Measurements from ENCODE around the gene BPI.

Gene BPI

DNA sequence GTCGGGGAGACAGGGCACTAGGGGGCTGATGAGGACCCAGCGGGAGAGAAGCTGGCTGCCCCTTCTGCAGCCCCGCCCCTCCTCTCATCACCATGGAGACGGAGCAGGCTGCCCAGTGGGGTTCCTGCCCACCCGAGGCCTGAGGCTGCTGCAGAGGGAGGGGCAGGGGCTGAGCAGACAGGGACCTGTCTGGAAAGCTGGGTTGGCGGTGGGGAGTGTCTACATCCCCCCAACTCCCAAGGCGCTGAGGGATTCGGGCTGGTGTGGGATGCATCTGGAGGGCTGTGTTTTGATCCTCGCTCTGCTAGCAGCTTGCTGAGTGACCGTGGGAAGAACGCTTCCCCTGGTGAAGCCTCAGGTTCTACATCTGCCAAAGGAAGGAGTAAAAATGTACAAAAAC lies 1.2 kb upstream of the BPI start:
- ChIA-PET POLR2A (no interaction called here), CTCF (interaction anchor here (0.9 to 1.2 kb wide), 3 partner anchors 16 to 266 kb away, joined by 3 read pairs; no protein-coding TSS in a partner anchor)
- peaks cover 14 to 39% (median 28%) of the 10 kb centered on the region in 4 experiments for H3K4me1 ChIP-seq (ENCODE audit: control extremely low read depth in 1 of 4, control insufficient read depth in 4 of 4, insufficient read depth in 4 of 4, low read length in 3 of 4)
- no peaks in the 10 kb centered on the region for H3K36me3 ChIP-seq (ENCODE audit: control insufficient read depth in 4 of 4, insufficient read depth in 4 of 4, low read length in 3 of 4)
- DNase-seq = no peak
- peaks cover 4 to 84% (median 39%) of the 10 kb centered on the region in 5 experiments for H3K27me3 ChIP-seq (replicated peaks in 2 of 5; ENCODE audit: control insufficient read depth in 4 of 5, insufficient read depth in 5 of 5, low read length in 4 of 5)
- no peak overlapping the region for H3K27ac ChIP-seq (ENCODE audit: insufficient read depth in 1 of 2, low read depth in 1 of 2, low read length in 2 of 2, poor library complexity in 1 of 2, severe bottlenecking in 2 of 2)
- H3K4me3 ChIP-seq (ENCODE audit: control insufficient read depth in 1 of 7, extremely low read depth in 1 of 7, insufficient read depth in 4 of 7, low read depth in 2 of 7, low read length in 6 of 7) = no peak overlapping the region
- 18% methylated on average over 8 of the region's 11 CpGs for WGBS (ENCODE audit: insufficient coverage)
- peaks cover 0 to 2% (median 0%) of the 10 kb centered on the region in 5 experiments for H3K9me3 ChIP-seq (ENCODE audit: control extremely low read depth in 1 of 5, control insufficient read depth in 4 of 5, insufficient read depth in 2 of 5, low read depth in 1 of 5, low read length in 4 of 5)

DNA sequence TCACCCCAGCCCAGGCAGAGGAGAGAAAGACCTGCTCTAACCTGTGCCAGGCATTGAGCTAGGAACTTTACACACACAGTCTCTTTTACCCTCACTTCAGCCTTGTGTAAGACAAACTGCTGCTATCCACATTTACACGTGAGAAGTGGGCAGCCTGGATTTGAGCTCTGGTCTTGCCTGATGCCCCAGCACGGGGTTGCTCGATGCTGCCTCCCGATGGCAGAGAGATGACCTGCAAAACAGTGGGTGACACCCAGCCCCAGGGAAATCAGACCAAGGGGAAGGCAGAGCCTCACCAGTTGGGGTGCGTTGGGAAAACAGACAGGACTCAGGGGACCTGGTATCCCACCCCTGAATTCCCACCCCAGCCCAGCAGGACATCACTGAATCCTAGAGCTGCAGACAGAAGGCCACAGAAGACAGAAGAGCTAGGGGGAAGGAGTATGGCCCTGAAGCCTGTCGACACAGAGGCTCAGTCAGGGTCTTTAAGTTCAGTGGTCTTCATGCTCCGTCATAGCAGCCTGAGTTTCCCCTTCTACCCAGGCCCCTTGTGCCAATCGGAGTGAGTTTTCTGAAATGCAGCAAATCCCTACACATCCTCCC lies 990 bp downstream of the BPI start:
- DNase-seq = peak; percentile 46 to 70 (median 69)
- POLR2A ChIA-PET = no interaction called here
- Histone ChIP-seq H3K27me3 (replicated peaks in 2 of 5; ENCODE audit: control insufficient read depth in 4 of 5, insufficient read depth in 5 of 5, low read length in 4 of 5) (peaks cover 4 to 85% (median 53%) of the 10 kb centered on the region in 5 experiments), H3K4me3 (ENCODE audit: control insufficient read depth in 1 of 7, extremely low read depth in 1 of 7, insufficient read depth in 4 of 7, low read depth in 2 of 7, low read length in 6 of 7) (no peak overlapping the region), H3K9me3 (ENCODE audit: control extremely low read depth in 1 of 5, control insufficient read depth in 4 of 5, insufficient read depth in 2 of 5, low read depth in 1 of 5, low read length in 4 of 5) (peaks cover 0 to 8% (median 3%) of the 10 kb centered on the region in 5 experiments), H3K27ac (ENCODE audit: insufficient read depth in 1 of 2, low read depth in 1 of 2, low read length in 2 of 2, poor library complexity in 1 of 2, severe bottlenecking in 2 of 2) (no peak overlapping the region), H3K4me1 (ENCODE audit: control extremely low read depth in 1 of 4, control insufficient read depth in 4 of 4, insufficient read depth in 4 of 4, low read length in 3 of 4) (peaks cover 10 to 34% (median 21%) of the 10 kb centered on the region in 4 experiments), H3K36me3 (ENCODE audit: control insufficient read depth in 4 of 4, insufficient read depth in 4 of 4, low read length in 3 of 4) (no peaks in the 10 kb centered on the region)
- CTCF ChIA-PET = interaction anchor here (0.7 to 2.0 kb wide), 10 partner anchors 9 to 247 kb away, joined by 3 to 8 read pairs (median 5); no protein-coding TSS in a partner anchor
- 45% methylated on average over 7 of the region's 8 CpGs for WGBS (ENCODE audit: insufficient coverage)

DNA sequence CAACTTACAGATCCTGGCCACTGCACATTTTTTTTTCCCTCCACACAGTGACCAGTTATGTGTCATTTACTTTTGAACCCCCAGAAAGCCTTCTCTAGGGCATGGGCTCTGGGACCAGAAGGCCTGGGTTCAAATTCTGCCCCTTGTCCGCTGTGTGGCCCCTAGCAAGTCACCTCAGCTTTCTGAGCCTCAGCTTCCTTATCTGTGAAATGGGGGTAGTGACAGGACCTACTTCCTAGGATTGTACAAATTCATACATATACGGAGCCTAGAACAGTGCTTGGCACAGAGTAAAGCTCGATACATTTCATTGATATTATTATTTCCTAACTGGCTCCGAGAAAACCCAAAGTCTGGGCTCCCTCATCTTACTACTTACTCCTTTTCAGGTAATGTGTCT lies 1.6 kb downstream of the BPI start:
- Histone ChIP-seq H3K4me3 (ENCODE audit: control insufficient read depth in 1 of 7, extremely low read depth in 1 of 7, insufficient read depth in 4 of 7, low read depth in 2 of 7, low read length in 6 of 7) (no peak overlapping the region), H3K27me3 (replicated peaks in 2 of 5; ENCODE audit: control insufficient read depth in 4 of 5, insufficient read depth in 5 of 5, low read length in 4 of 5) (peaks cover 4 to 85% (median 55%) of the 10 kb centered on the region in 5 experiments), H3K27ac (ENCODE audit: insufficient read depth in 1 of 2, low read depth in 1 of 2, low read length in 2 of 2, poor library complexity in 1 of 2, severe bottlenecking in 2 of 2) (no peak overlapping the region), H3K4me1 (ENCODE audit: control extremely low read depth in 1 of 4, control insufficient read depth in 4 of 4, insufficient read depth in 4 of 4, low read length in 3 of 4) (peaks cover 10 to 34% (median 21%) of the 10 kb centered on the region in 4 experiments), H3K9me3 (ENCODE audit: control extremely low read depth in 1 of 5, control insufficient read depth in 4 of 5, insufficient read depth in 2 of 5, low read depth in 1 of 5, low read length in 4 of 5) (peaks cover 0 to 8% (median 3%) of the 10 kb centered on the region in 5 experiments), H3K36me3 (ENCODE audit: control insufficient read depth in 4 of 4, insufficient read depth in 4 of 4, low read length in 3 of 4) (no peaks in the 10 kb centered on the region)
- POLR2A ChIA-PET = no interaction called here
- CTCF ChIA-PET = interaction anchor here (0.6 to 2.0 kb wide), 9 partner anchors 10 to 248 kb away, joined by 3 to 8 read pairs (median 4); no protein-coding TSS in a partner anchor
- no CpG with 5 or more reads among the region's 4 CpGs for WGBS (ENCODE audit: insufficient coverage)
- no peak for DNase-seq

DNA sequence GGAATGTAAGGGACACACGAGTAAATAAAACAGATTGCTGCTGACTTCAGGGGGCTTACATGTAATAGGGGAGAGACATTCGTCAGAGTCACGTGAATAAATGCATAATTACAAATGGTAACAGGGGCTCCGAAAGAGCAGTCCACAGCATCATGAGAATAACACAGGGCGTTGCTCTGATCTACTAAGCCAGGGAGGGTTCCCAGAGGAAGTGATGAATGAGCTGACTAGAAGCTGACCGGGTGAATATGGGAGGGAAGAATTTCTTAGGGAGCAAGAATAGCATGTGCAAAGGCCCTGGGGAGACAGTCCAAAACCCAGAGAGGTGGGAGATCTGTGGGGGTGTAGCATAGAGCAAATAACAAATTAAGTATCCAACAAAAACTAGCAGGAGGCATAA lies 2.4 kb downstream of the BPI start:
- ChIA-PET POLR2A (no interaction called here), CTCF (interaction anchor here (1.0 to 1.3 kb wide), 3 partner anchors 26 to 85 kb away, joined by 3 to 4 read pairs (median 3); no protein-coding TSS in a partner anchor)
- WGBS (ENCODE audit: insufficient coverage) = 89% methylated on average over 5 of the region's 6 CpGs
- no peak for DNase-seq
- H3K27ac ChIP-seq (ENCODE audit: insufficient read depth in 1 of 2, low read depth in 1 of 2, low read length in 2 of 2, poor library complexity in 1 of 2, severe bottlenecking in 2 of 2) = no peak overlapping the region
- peaks cover 10 to 34% (median 21%) of the 10 kb centered on the region in 4 experiments for H3K4me1 ChIP-seq (ENCODE audit: control extremely low read depth in 1 of 4, control insufficient read depth in 4 of 4, insufficient read depth in 4 of 4, low read length in 3 of 4)
- H3K9me3 ChIP-seq (ENCODE audit: control extremely low read depth in 1 of 5, control insufficient read depth in 4 of 5, insufficient read depth in 2 of 5, low read depth in 1 of 5, low read length in 4 of 5) = peaks cover 0 to 8% (median 3%) of the 10 kb centered on the region in 5 experiments
- H3K4me3 ChIP-seq (ENCODE audit: control insufficient read depth in 1 of 7, extremely low read depth in 1 of 7, insufficient read depth in 4 of 7, low read depth in 2 of 7, low read length in 6 of 7) = no peak overlapping the region
- H3K27me3 ChIP-seq (replicated peaks in 2 of 5; ENCODE audit: control insufficient read depth in 4 of 5, insufficient read depth in 5 of 5, low read length in 4 of 5) = peaks cover 4 to 86% (median 50%) of the 10 kb centered on the region in 5 experiments
- H3K36me3 ChIP-seq (ENCODE audit: control insufficient read depth in 4 of 4, insufficient read depth in 4 of 4, low read length in 3 of 4) = no peaks in the 10 kb centered on the region

- DNase-seq = no peak
- ChIA-PET POLR2A (no interaction called here), CTCF (interaction anchor here (1.0 kb wide), 2 partner anchors 42 to 82 kb away, joined by 3 read pairs; no protein-coding TSS in a partner anchor)
- H3K36me3 ChIP-seq (ENCODE audit: control insufficient read depth in 4 of 4, insufficient read depth in 4 of 4, low read length in 3 of 4) = no peaks in the 10 kb centered on the region
- peaks cover 4 to 86% (median 46%) of the 10 kb centered on the region in 5 experiments for H3K27me3 ChIP-seq (replicated peaks in 2 of 5; ENCODE audit: control insufficient read depth in 4 of 5, insufficient read depth in 5 of 5, low read length in 4 of 5)
- H3K27ac ChIP-seq (ENCODE audit: insufficient read depth in 1 of 2, low read depth in 1 of 2, low read length in 2 of 2, poor library complexity in 1 of 2, severe bottlenecking in 2 of 2) = no peak overlapping the region
- no peak overlapping the region for H3K4me3 ChIP-seq (ENCODE audit: control insufficient read depth in 1 of 7, extremely low read depth in 1 of 7, insufficient read depth in 4 of 7, low read depth in 2 of 7, low read length in 6 of 7)
- peaks cover 0 to 8% (median 3%) of the 10 kb centered on the region in 5 experiments for H3K9me3 ChIP-seq (ENCODE audit: control extremely low read depth in 1 of 5, control insufficient read depth in 4 of 5, insufficient read depth in 2 of 5, low read depth in 1 of 5, low read length in 4 of 5)
- 70% methylated on average over 8 of the region's 8 CpGs for WGBS (ENCODE audit: insufficient coverage)
- H3K4me1 ChIP-seq (ENCODE audit: control extremely low read depth in 1 of 4, control insufficient read depth in 4 of 4, insufficient read depth in 4 of 4, low read length in 3 of 4) = peaks cover 10 to 34% (median 21%) of the 10 kb centered on the region in 4 experiments
Observed at GRCh38 chr20:38307371-38308046, 3.6 kb downstream of the BPI start.

DNA sequence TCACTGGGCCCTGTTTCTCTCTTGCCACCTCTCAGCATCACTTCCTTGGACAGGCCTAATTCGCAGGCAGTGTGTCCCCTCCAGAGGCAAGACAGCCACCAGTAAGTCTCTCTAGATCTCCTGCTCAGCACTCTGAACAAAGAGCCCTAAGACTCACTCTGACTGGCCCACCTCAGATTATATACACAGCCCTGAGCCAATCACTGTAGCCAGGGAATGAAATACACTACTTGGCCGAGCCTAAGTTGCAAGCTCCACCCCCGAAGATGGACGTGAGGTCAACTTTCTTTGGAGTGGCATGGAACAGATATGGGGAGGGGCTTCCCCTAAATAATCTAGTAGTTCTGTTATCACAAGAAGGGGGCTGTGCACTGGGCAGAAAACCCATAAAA lies 4.1 kb downstream of the BPI start:
- H3K27ac ChIP-seq (ENCODE audit: insufficient read depth in 1 of 2, low read depth in 1 of 2, low read length in 2 of 2, poor library complexity in 1 of 2, severe bottlenecking in 2 of 2) = no peak overlapping the region
- ChIA-PET CTCF (interaction anchor here (1.0 to 1.5 kb wide), 2 partner anchors 82 to 86 kb away, joined by 3 to 5 read pairs; no protein-coding TSS in a partner anchor), POLR2A (no interaction called here)
- 67% methylated on average over 1 of the region's 4 CpGs for WGBS (ENCODE audit: insufficient coverage)
- peaks cover 1 to 85% (median 43%) of the 10 kb centered on the region in 5 experiments for H3K27me3 ChIP-seq (replicated peaks in 2 of 5; ENCODE audit: control insufficient read depth in 4 of 5, insufficient read depth in 5 of 5, low read length in 4 of 5)
- DNase-seq = no peak
- peaks cover 9 to 29% (median 20%) of the 10 kb centered on the region in 4 experiments for H3K4me1 ChIP-seq (ENCODE audit: control extremely low read depth in 1 of 4, control insufficient read depth in 4 of 4, insufficient read depth in 4 of 4, low read length in 3 of 4)
- H3K4me3 ChIP-seq (ENCODE audit: control insufficient read depth in 1 of 7, extremely low read depth in 1 of 7, insufficient read depth in 4 of 7, low read depth in 2 of 7, low read length in 6 of 7) = no peak overlapping the region
- H3K9me3 ChIP-seq (ENCODE audit: control extremely low read depth in 1 of 5, control insufficient read depth in 4 of 5, insufficient read depth in 2 of 5, low read depth in 1 of 5, low read length in 4 of 5) = peaks cover 0 to 8% (median 3%) of the 10 kb centered on the region in 5 experiments
- no peaks in the 10 kb centered on the region for H3K36me3 ChIP-seq (ENCODE audit: control insufficient read depth in 4 of 4, insufficient read depth in 4 of 4, low read length in 3 of 4)
